ENCODE results near the gene ZSCAN30. TPM values are rescaled to one million over a fixed set of nuclear protein-coding genes. Genes with fewer than 3 reads are reported as not detected.

The ZSCAN30 gene
- total and polyA plus RNA-seq, 10 of the 15 experiments (the other 5 are each of a cell fraction or from before 2014, with no cell fraction given) = 2.7 to 15.7 (median 11.2) TPM

DNA sequence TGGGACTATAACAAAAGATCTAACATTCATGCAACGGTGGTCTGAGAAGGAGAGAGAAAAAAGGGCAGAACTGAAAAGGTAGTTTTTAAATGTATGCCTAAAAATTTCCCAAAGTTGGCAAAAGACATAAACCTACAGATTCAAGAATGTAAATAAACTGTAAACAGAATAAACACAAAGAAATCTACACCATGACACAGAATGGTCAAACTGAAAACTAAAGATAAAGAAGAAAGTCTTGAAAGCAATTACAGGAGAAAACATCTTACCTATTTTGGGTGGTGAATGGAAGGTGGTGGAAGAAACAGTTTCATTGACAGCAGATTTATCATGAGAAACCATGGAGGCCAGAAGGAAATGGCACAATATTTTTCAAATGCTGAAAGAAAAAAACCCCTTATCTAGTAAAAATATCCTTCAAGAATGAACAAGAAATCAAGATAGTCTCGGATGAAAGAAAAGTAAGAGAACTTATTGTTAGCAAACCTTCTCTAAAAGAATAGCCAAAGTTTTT lies 84.8 kb downstream of the ZSCAN30 start:
- Histone ChIP-seq H3K4me3 (no peak overlapping the region), H3K36me3 (ENCODE audit: control insufficient read depth in 2 of 2, insufficient read depth in 2 of 2, low read length in 1 of 2) (no peaks in the 10 kb centered on the region), H4K20me1 (ENCODE audit: control insufficient read depth, insufficient read depth) (no peaks in the 10 kb centered on the region; the same call in 1 of the 2 replicates), H3K4me1 (ENCODE audit: control insufficient read depth, insufficient read depth, low read length) (no peaks in the 10 kb centered on the region), H3K27ac (ENCODE audit: control insufficient read depth, insufficient read depth) (no peak overlapping the region), H3K4me2 (ENCODE audit: control insufficient read depth, insufficient read depth) (no peak overlapping the region), H3K9ac (ENCODE audit: control insufficient read depth, insufficient read depth, low read length) (no peak overlapping the region), H3K27me3 (replicated peaks in 1 of 2; ENCODE audit: control insufficient read depth in 2 of 2, insufficient read depth in 2 of 2, low read length in 1 of 2) (no peaks in the 10 kb centered on the region), H3K9me3 (replicated peaks; ENCODE audit: control insufficient read depth, insufficient read depth, low read length) (no peaks in the 10 kb centered on the region; the same call in 2 of the 3 replicates), H2AFZ (ENCODE audit: control insufficient read depth, low read depth, low read length) (no peak overlapping the region), H3K79me2 (ENCODE audit: control insufficient read depth, insufficient read depth, low read length) (no peaks in the 10 kb centered on the region)
- FAIRE-seq (no peak), DNase-seq (ENCODE audit: low read depth, low spot score) (no peak), ATAC-seq (no peak)
- 17% methylated on average over 2 of the region's 2 CpGs for WGBS (ENCODE audit: insufficient coverage, insufficient replicate concordance, low lambda C conversion rate, missing lambda C conversion rate)
- no TSS peak for BruUV-seq (replicated peaks)
- POLR2A ChIA-PET = no interaction called here
- in situ Hi-C loops (cut with MboI) (no loop called here), intact Hi-C loops (cut with micrococcal nuclease; ENCODE audit: unreplicated experiment) (no loop called here)
- SMC1A ChIA-PET (ENCODE audit: uncharacterized antibody, unreplicated experiment) = no interaction called here
- RAD21 ChIA-PET (ENCODE audit: unreplicated experiment) = no interaction called here
- TF ChIP-seq MEF2A (IDR thresholded peaks at IDR 0.05; ENCODE audit: insufficient read depth, low read depth, low read length) (no peak), ETV6 (conservative IDR thresholded peaks at IDR 0.05 in 1 of 2, IDR thresholded peaks at IDR 0.05 in 1 of 2; ENCODE audit: borderline replicate concordance in 1 of 2, low read depth in 1 of 2) (no peak), EED (IDR thresholded peaks at IDR 0.05; ENCODE audit: low read depth) (no peak), HCFC1 (IDR thresholded peaks at IDR 0.05; ENCODE audit: low read length) (no peak), NFYB (IDR thresholded peaks at IDR 0.05; ENCODE audit: insufficient read depth, low read depth, low read length) (no peak), CHD4 (IDR thresholded peaks at IDR 0.05) (no peak), GABPA (IDR thresholded peaks at IDR 0.05; ENCODE audit: low read depth) (no peak)
- TF ChIP-seq, protein P1, sequence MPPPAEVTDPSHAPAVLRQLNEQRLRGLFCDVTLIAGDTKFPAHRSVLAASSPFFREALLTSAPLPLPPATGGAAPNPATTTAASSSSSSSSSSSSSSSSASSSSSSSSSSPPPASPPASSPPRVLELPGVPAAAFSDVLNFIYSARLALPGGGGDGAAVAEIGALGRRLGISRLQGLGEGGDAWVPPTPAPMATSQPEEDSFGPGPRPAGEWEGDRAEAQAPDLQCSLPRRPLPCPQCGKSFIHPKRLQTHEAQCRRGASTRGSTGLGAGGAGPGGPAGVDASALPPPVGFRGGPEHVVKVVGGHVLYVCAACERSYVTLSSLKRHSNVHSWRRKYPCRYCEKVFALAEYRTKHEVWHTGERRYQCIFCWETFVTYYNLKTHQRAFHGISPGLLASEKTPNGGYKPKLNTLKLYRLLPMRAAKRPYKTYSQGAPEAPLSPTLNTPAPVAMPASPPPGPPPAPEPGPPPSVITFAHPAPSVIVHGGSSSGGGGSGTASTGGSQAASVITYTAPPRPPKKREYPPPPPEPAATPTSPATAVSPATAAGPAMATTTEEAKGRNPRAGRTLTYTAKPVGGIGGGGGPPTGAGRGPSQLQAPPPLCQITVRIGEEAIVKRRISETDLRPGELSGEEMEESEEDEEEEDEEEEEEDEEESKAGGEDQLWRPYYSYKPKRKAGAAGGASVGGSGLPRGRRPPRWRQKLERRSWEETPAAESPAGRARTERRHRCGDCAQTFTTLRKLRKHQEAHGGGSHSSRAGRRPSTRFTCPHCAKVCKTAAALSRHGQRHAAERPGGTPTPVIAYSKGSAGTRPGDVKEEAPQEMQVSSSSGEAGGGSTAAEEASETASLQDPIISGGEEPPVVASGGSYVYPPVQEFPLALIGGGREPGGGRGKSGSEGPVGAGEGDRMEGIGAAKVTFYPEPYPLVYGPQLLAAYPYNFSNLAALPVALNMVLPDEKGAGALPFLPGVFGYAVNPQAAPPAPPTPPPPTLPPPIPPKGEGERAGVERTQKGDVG (CRISPR knock-in tag; IDR thresholded peaks at IDR 0.05) = no peak
- CTCF ChIA-PET = no interaction called here

Data from GM12878 (cell line).